Trophoblast cell (in vitro differentiated cells and primary cell): ENCODE results near the gene CCDC93.
A peak's percentile ranks its signal among the peaks of the same experiment; 100 is the strongest.

Experiments
- DNase-seq, 2 donors: peaks; one replicate each; pipeline ENCODE4 v3.0.0-alpha.2; 2016
- H2AFZ ChIP-seq: 2 replicates; pipeline ENCODE4 v1.6.1; 2013; ENCODE audit warnings: low read length, moderate library complexity, mild to moderate bottlenecking; ENCODE audit not compliant: insufficient read depth, poor library complexity
- H2AK5ac ChIP-seq: 2 replicates; pipeline ENCODE4 v1.6.1; 2013; ENCODE audit warnings: mild to moderate bottlenecking, low read length
- H2BK120ac ChIP-seq: 2 replicates; pipeline ENCODE4 v1.6.1; 2013; ENCODE audit warnings: low read length, mild to moderate bottlenecking, moderate library complexity; ENCODE audit not compliant: insufficient read depth, poor library complexity
- H2BK12ac ChIP-seq: 2 replicates; pipeline ENCODE4 v1.6.1; 2013; ENCODE audit warnings: mild to moderate bottlenecking, low read length, moderate library complexity
- H2BK5ac ChIP-seq: 2 replicates; pipeline ENCODE4 v1.6.1; 2013; ENCODE audit warnings: low read length, low read depth, moderate library complexity, mild to moderate bottlenecking; ENCODE audit not compliant: poor library complexity
- H3K14ac ChIP-seq: 2 replicates; pipeline ENCODE4 v1.6.1; 2013; ENCODE audit warnings: mild to moderate bottlenecking, low read length
- H3K18ac ChIP-seq: 2 replicates; pipeline ENCODE4 v1.6.1; 2013; ENCODE audit warnings: mild to moderate bottlenecking, low read length
- H3K23ac ChIP-seq: 2 replicates; pipeline ENCODE4 v1.6.1; 2013; ENCODE audit warnings: low read length
- H3K27ac ChIP-seq: 2 replicates; pipeline ENCODE4 v1.5.1; 2013; ENCODE audit warnings: low read depth, mild to moderate bottlenecking, inconsistent platforms, low read length, moderate library complexity
- H3K27me3 ChIP-seq: 2 replicates; pipeline ENCODE4 v1.6.1; 2013; ENCODE audit warnings: inconsistent platforms, mild to moderate bottlenecking, low read length, moderate library complexity; ENCODE audit not compliant: insufficient read depth
- H3K36me3 ChIP-seq, 2 experiments: 1 replicate in 1 of 2; 2 replicates in 1 of 2; pipeline ENCODE4 v1.6.1; 2013; ENCODE audit warnings: low read length in 2 of 2, mild to moderate bottlenecking in 2 of 2, moderate library complexity in 1 of 2; ENCODE audit not compliant: insufficient read depth in 2 of 2, control insufficient read depth in 1 of 2
- H3K4ac ChIP-seq: 2 replicates; pipeline ENCODE4 v1.6.1; 2013; ENCODE audit warnings: low read depth, mild to moderate bottlenecking, low read length, moderate library complexity
- H3K4me1 ChIP-seq, 2 experiments: 1 replicate in 1 of 2; 2 replicates in 1 of 2; pipeline ENCODE4 v1.6.1; 2013; ENCODE audit warnings: low read length in 2 of 2, mild to moderate bottlenecking in 2 of 2, moderate library complexity in 1 of 2; ENCODE audit not compliant: insufficient read depth in 2 of 2, control insufficient read depth in 1 of 2
- H3K4me2 ChIP-seq: 2 replicates; pipeline ENCODE4 v1.6.1; 2013; ENCODE audit warnings: inconsistent platforms, mild to moderate bottlenecking, low read length, moderate library complexity
- H3K4me3 ChIP-seq: 2 replicates; pipeline ENCODE4 v1.5.1; 2013; ENCODE audit warnings: mild to moderate bottlenecking, low read depth, low read length, inconsistent platforms
- H3K79me1 ChIP-seq: one replicate; pipeline ENCODE4 v1.6.1; 2013; ENCODE audit warnings: low read length
- H3K79me2 ChIP-seq: 2 replicates; pipeline ENCODE4 v1.6.1; 2013; ENCODE audit warnings: low read length, mild to moderate bottlenecking; ENCODE audit not compliant: control insufficient read depth, insufficient read depth, poor library complexity
- H3K9ac ChIP-seq: 2 replicates; pipeline ENCODE4 v1.6.1; 2013; ENCODE audit warnings: mild to moderate bottlenecking, low read length
- H3K9me3 ChIP-seq: 2 replicates; pipeline ENCODE4 v1.6.1; 2013; ENCODE audit warnings: low read depth, mild to moderate bottlenecking, control low read depth, inconsistent platforms, low read length; ENCODE audit not compliant: insufficient read depth
- H4K12ac ChIP-seq: 2 replicates; pipeline ENCODE4 v1.6.1; 2013; ENCODE audit warnings: low read depth, mild to moderate bottlenecking, low read length, moderate library complexity
- H4K8ac ChIP-seq: 2 replicates; pipeline ENCODE4 v1.6.1; 2013; ENCODE audit warnings: low read depth, mild to moderate bottlenecking, low read length, moderate library complexity
- H4K91ac ChIP-seq: one replicate; pipeline ENCODE4 v1.6.1; 2013; ENCODE audit warnings: low read depth, mild to moderate bottlenecking, low read length, moderate library complexity
- WGBS: extraction: QIAGEN DNeasy Blood & Tissue Kit; methylation state at CpG from one replicate; pipeline ENCODE4 v1.1.7; 2013; ENCODE audit warnings: missing lambda C conversion rate; ENCODE audit not compliant: insufficient read length, insufficient coverage; ENCODE audit errors: extremely low coverage; 5-methylcytosine and 5-hydroxymethylcytosine counted together

CCDC93 gene

DNA sequence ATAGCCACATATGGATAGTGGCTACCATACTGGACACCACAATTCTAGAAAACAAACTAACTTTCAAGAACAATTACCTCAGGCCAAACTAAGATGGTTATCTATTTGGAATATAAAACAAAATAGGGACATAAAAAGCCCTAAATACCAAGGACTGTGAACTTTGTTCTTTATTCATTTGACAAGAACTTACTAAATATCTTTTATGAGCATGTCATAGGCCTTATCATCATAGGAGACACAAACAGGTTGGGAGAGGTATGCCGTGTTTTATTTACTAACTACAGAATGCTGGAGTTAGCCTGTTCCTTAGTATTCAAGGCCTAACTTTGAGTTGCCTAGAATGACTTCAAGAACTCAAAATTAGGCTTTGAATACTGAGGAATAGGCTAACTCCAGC, 32.1 kb downstream of the CCDC93 start:
- Histone ChIP-seq H3K4me1 (no peaks in the 10 kb centered on the region), H3K27me3 (no peaks in the 10 kb centered on the region), H4K8ac (no peak overlapping the region), H3K9ac (no peak overlapping the region), H3K79me1 (no peaks in the 10 kb centered on the region), H4K12ac (no peak overlapping the region), H3K79me2 (no peaks in the 10 kb centered on the region), H3K14ac (no peak overlapping the region), H2BK5ac (no peak overlapping the region), H3K9me3 (no peaks in the 10 kb centered on the region), H3K36me3 (peaks cover 10% of the 10 kb centered on the region in 2 experiments), H2AFZ (no peak overlapping the region), H3K23ac (no peak overlapping the region), H3K4me3 (no peak overlapping the region), H3K18ac (no peak overlapping the region), H4K91ac (no peak overlapping the region), H2BK12ac (no peak overlapping the region), H3K4ac (no peak overlapping the region), H2BK120ac (no peak overlapping the region), H3K4me2 (no peak overlapping the region), H3K27ac (no peak overlapping the region), H2AK5ac (no peak overlapping the region)
- no CpG with 5 or more reads among the region's 1 CpG for WGBS
- DNase-seq: peak in 1 of 2 donors; percentile 25

DNA sequence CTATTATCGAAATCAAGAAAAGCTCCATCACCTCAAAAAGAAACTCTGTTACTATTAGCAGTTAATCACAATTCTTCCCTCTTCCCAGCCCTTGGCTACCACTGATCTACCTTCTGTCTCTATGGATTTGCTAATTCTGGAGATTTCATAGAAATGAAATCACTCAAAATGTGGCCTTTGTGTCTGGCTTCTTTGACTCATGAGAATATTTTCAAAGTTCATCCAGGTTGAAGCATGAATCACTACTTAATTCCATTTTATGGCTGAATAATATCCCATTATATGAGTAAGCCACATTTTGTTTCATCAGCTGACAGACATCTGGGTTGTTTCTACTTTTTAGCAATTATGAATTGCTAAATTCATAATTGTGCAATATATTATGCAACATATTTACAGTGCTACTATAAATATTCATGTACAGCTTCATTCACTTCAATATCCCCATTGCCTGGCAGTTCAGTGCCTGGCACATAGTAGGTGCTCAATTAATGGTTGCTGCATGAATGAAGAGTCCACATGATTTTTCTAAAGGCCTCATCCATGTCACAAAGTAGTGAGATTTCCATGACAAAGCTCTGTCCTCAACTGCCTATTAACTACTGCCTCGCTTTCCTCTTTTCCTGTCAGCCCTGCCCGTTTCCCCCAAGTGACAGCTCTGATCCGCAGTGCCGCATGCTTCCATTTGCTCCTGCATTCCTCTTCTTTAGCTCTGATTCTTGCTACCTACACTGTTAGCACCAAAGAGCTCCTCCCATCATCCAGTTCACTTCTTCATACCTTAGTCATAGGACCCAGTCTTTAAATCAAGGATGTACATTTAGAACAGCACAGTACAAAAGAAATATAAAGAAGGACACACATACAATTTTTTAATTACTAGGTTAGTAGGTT, 32.8 kb downstream of the CCDC93 start:
- Histone ChIP-seq H4K91ac (no peak overlapping the region), H2AK5ac (no peak overlapping the region), H3K36me3 (peaks cover 10 to 12% of the 10 kb centered on the region in 2 experiments), H2BK120ac (no peak overlapping the region), H2BK12ac (no peak overlapping the region), H3K4me2 (no peak overlapping the region), H3K79me2 (no peaks in the 10 kb centered on the region), H3K23ac (no peak overlapping the region), H3K14ac (no peak overlapping the region), H3K9ac (no peak overlapping the region), H4K8ac (no peak overlapping the region), H3K9me3 (no peaks in the 10 kb centered on the region), H3K18ac (no peak overlapping the region), H3K27ac (no peak overlapping the region), H3K4me1 (no peaks in the 10 kb centered on the region), H2BK5ac (no peak overlapping the region), H3K4me3 (no peak overlapping the region), H3K27me3 (no peaks in the 10 kb centered on the region), H2AFZ (no peak overlapping the region), H3K79me1 (no peaks in the 10 kb centered on the region), H4K12ac (no peak overlapping the region), H3K4ac (no peak overlapping the region)
- no CpG with 5 or more reads among the region's 5 CpGs for WGBS
- DNase-seq: peak; percentile 61 to 95

DNA sequence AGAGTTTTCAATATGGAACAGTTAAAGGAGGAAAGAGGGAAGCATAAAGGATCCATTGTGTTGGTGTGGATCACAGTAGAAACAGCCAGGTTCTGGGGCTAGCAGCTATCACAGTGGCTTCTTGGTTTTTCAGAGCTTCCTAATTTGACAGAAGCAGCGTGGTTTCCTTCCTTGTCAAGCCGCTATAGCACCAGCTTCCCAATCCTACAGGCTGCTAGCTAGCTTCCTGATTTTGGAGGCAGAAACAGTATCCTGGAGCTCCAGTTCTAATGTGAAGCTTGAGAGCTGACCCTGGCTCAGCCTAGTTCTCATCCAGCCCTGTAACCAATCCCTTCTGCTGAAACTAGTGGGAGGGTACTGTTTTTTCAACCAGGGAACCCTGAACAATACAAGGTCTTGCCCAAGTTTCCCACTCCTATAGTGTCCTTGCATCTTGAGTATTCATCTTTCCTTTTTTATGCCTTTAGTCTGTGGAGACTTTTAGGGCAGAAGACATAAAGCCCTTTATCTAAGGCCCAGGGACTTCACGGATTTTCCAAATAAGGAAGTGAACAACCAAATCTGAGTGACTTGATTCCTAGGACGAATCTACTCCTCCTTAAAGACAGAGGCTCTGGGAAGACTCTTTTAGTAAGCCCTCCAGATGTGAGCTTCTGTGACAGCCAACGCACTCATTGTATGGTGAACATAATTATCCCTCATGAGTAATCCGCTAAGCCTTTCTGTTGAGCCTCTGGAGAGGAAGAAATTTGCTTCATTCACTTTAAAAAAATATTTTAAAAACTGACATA, 33.8 kb downstream of the CCDC93 start:
- no CpG with 5 or more reads among the region's 6 CpGs for WGBS
- H4K91ac ChIP-seq: no peak overlapping the region
- no peak overlapping the region for H3K4ac ChIP-seq
- H3K27me3 ChIP-seq: no peaks in the 10 kb centered on the region
- H4K12ac ChIP-seq: no peak overlapping the region
- H3K14ac ChIP-seq: no peak overlapping the region
- H3K4me1 ChIP-seq: no peaks in the 10 kb centered on the region
- H3K4me3 ChIP-seq: no peak overlapping the region
- no peak overlapping the region for H3K18ac ChIP-seq
- no peak overlapping the region for H2BK120ac ChIP-seq
- H2AK5ac ChIP-seq: no peak overlapping the region
- no peaks in the 10 kb centered on the region for H3K79me2 ChIP-seq
- peak; percentile 29 to 48 for DNase-seq
- no peak overlapping the region for H2BK5ac ChIP-seq
- no peaks in the 10 kb centered on the region for H3K9me3 ChIP-seq
- no peak overlapping the region for H3K4me2 ChIP-seq
- H2BK12ac ChIP-seq: no peak overlapping the region
- H4K8ac ChIP-seq: no peak overlapping the region
- H3K23ac ChIP-seq: no peak overlapping the region
- H3K79me1 ChIP-seq: no peaks in the 10 kb centered on the region
- H3K36me3 ChIP-seq: peaks cover 9 to 10% of the 10 kb centered on the region in 2 experiments
- H2AFZ ChIP-seq: no peak overlapping the region
- no peak overlapping the region for H3K27ac ChIP-seq
- H3K9ac ChIP-seq: no peak overlapping the region

DNA sequence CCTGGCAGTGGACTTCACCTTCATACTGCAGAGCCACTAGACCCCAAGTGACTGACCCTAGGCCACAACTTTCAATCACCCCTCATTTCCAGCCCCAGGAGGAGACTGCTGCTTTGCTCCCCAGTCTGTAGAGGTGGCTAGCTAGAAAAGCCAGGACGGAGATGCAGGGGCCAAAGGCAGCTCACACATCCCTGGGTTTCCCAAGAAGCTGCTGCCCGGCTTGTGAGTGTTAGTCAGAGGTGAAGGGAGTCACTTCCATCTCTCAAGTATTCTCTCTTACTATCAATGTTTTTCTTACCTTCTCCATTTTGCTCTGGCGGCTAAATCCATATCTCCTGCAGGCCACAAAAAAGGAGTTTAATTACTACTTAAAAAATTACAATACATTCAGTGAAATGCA, 36.2 kb downstream of the CCDC93 start:
- WGBS: no CpG with 5 or more reads among the region's 3 CpGs
- Histone ChIP-seq H3K27ac (no peak overlapping the region), H3K9ac (no peak overlapping the region), H3K79me2 (no peaks in the 10 kb centered on the region), H3K23ac (no peak overlapping the region), H2AK5ac (no peak overlapping the region), H3K4me2 (no peak overlapping the region), H3K27me3 (no peaks in the 10 kb centered on the region), H3K4me3 (no peak overlapping the region), H3K14ac (no peak overlapping the region), H2BK5ac (no peak overlapping the region), H3K36me3 (peaks cover 18 to 20% of the 10 kb centered on the region in 2 experiments), H3K4ac (no peak overlapping the region), H4K12ac (no peak overlapping the region), H3K4me1 (peaks cover 0 to 5% of the 10 kb centered on the region in 2 experiments), H2AFZ (no peak overlapping the region), H2BK120ac (no peak overlapping the region), H4K91ac (no peak overlapping the region), H4K8ac (no peak overlapping the region), H3K79me1 (no peaks in the 10 kb centered on the region), H3K9me3 (no peaks in the 10 kb centered on the region), H2BK12ac (no peak overlapping the region), H3K18ac (no peak overlapping the region)
- no peak for DNase-seq
